GM13977 (cell line): ENCODE results near the gene SLC12A9.

Experiments used
- DNase-seq: peaks from one replicate; pipeline ENCODE4 v3.0.0; 2012; ENCODE audit warnings: low spot score
- in situ Hi-C: fragments of 300-500 bp; cut with MboI; formaldehyde crosslinking; loops from one replicate; pipeline ENCODE4 v1.12.0; 2022; ENCODE audit warnings: low sequenced_read_pairs, low pct_unique_long_range_greater_than_20kb, mixed read lengths, inconsistent platforms; ENCODE audit not compliant: unreplicated experiment
- TF ChIP-seq, protein P1 (sequence below): IDR thresholded peaks from 2 replicates; pipeline ENCODE4 v1.5.1; 2012; ENCODE audit warnings: mild to moderate bottlenecking, control low read depth; ENCODE audit not compliant: insufficient read depth; ENCODE audit errors: extremely low read depth, missing control alignments

The SLC12A9 gene

DNA sequence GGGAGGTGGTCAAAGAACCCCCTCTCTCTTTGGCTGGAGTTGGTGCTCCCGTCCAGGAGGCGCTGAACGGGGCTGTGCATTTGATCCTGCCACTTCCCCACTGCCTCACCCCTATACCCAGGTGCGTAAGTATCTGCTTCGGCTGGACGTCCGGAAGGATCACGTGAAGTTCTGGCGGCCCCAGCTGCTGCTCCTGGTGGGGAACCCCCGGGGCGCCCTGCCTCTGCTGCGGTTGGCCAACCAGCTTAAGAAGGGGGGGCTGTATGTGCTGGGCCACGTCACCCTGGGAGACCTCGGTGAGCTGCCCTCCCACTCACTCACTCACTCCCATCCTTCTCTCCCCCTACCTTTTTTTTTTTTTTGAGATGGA is 9.1 kb downstream of the SLC12A9 start:
- no peak for DNase-seq
- in situ Hi-C loops, result no loop called here

DNA sequence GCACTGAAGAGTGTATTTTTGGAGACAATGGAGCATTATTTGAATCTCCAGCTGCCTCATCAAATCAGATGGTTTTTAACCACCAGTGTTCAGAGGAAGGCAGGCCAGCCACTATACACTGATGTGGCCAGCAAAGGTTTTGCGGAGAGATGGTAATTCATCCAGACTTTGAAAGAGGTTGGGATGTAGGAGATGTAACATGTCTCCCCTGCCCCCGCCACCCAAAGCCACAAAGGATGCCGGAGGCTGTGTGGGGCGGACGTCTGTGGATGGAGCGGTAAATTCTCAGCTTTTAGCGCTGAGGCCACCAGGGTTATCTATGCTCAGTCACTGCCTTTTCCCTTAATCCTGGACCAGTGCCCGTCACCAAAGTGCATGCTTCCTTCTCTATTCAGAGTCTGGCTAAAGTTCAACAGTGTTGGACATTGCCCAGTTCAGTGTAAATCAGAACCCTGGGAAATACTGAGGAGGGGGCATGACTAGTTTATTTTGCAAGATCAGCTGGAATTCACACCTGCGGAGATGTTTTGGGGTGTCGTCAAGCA is 11.0 kb downstream of the SLC12A9 start:
- DNase-seq, result no peak
- in situ Hi-C loops, result no loop called here
- TF ChIP-seq, protein P1, sequence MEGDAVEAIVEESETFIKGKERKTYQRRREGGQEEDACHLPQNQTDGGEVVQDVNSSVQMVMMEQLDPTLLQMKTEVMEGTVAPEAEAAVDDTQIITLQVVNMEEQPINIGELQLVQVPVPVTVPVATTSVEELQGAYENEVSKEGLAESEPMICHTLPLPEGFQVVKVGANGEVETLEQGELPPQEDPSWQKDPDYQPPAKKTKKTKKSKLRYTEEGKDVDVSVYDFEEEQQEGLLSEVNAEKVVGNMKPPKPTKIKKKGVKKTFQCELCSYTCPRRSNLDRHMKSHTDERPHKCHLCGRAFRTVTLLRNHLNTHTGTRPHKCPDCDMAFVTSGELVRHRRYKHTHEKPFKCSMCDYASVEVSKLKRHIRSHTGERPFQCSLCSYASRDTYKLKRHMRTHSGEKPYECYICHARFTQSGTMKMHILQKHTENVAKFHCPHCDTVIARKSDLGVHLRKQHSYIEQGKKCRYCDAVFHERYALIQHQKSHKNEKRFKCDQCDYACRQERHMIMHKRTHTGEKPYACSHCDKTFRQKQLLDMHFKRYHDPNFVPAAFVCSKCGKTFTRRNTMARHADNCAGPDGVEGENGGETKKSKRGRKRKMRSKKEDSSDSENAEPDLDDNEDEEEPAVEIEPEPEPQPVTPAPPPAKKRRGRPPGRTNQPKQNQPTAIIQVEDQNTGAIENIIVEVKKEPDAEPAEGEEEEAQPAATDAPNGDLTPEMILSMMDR, result no peak

More for the DNA sequence above, 9.1 kb downstream of the SLC12A9 start:
- TF ChIP-seq, protein P1, result no peak

DNA sequence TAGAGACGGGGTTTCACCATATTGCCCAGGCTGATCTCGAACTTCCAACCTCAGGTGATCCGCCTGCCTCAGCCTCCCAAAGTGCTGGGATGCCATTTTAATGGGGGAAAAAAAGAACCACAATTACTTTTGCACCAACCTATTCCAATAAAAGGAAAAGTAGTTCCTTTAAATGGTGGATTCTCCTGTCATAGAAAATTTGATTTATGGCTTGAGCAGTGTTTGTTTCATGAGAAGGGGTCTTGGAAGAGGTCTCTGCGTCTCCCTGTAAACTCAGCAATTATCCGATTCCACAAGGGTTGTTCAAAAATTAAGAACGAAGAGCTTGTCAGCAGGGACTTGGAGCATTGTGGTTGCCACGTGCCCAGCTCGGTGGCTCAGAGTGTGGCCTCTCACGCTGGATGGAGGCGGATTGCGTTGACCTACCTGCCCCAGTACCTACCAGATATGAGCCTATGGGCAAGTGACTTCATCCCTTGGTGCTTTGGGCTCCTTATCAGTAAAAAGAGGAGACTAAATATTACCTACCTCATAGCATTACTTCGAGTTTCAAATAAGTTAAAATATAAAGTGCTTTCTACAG is 11.8 kb downstream of the SLC12A9 start:
- DNase-seq, result no peak
- TF ChIP-seq, protein P1, result no peak
- in situ Hi-C loops, result no loop called here

DNA sequence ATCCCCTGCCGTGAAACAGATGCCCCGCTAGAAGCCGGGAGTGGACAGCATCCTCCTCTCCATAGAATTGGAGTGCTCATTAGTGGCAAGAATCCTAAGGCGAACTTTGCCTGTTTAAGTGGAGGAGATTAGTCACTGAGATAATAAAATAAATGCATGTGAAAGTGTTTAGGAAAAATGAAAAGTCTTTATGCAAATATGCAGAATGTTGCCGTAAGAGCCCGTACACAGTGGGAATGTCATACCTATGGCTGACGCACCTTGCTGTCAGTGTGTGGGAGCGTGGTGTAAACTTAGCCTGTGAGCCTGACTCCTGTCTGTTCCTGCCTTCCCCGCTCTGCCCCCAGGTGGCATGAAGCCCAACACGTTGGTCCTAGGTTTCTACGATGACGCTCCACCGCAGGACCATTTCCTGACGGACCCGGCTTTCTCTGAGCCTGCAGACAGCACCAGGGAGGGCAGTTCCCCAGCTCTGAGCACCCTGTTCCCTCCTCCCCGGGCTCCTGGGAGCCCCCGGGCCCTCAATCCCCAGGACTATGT is 12.9 kb downstream of the SLC12A9 start:
- TF ChIP-seq, protein P1, result no peak
- no peak for DNase-seq
- in situ Hi-C loops, result no loop called here

DNA sequence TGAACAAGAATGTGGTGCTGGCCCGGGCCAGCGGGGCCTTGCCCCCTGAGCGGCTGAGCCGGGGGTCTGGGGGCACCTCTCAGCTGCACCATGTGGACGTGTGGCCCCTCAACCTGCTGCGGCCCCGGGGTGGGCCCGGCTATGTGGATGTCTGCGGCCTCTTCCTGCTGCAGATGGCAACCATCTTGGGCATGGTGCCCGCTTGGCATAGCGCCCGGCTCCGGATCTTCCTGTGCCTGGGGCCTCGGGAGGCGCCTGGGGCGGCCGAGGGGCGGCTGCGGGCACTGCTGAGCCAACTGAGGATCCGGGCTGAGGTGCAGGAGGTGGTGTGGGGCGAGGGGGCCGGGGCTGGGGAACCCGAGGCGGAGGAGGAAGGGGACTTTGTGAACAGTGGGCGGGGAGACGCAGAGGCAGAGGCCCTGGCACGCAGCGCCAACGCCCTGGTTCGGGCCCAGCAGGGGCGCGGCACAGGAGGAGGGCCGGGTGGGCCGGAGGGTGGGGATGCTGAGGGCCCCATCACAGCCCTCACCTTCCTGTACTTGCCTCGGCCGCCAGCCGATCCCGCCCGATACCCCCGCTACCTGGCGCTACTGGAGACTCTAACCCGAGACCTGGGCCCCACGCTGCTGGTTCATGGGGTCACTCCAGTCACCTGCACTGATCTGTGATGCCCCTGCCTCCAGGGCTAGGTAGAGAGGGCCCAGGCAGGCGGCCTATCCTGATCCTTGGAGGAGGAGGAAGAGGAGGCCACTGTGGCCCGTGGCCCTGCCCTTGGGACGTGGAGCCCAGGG is 13.6 kb downstream of the SLC12A9 start:
- no peak for DNase-seq
- TF ChIP-seq, protein P1, result no peak
- in situ Hi-C loops, result no loop called here

DNA sequence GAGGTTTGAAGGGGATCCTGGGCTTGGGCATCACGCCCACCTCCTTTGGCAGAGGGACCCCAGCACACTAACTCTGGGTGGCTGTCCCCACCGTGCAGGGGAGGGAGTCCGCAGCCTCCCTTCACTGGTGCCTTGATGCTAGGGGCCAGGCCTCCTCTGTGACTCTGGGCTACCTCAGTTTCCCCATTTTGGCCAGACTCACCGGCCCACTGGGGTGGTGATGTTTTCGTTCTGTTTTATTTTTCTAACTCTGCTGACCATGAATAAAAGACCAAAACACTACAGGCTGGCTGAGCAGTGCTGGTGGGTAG is 14.2 kb downstream of the SLC12A9 start:
- DNase-seq, result no peak
- TF ChIP-seq, protein P1, result no peak
- in situ Hi-C loops, result no loop called here
